Lower leg skin (tissue), 4 donors: ENCODE measurements around the gene SYT8. TPM values are rescaled to one million over a fixed set of nuclear protein-coding genes. Genes with fewer than 3 reads are reported as not detected.

Experiments
- DNase-seq, 2 donors: peaks; one replicate each; pipeline ENCODE4 v3.0.0-alpha.2; 2019; ENCODE audit warnings: low spot score in 2 of 2
- H3K4me3 ChIP-seq: fragments of 200-600 bp; sonication (generic); 2 replicates; pipeline ENCODE4 v1.5.1; 2017; ENCODE audit warnings: mild to moderate bottlenecking, low read depth; ENCODE audit not compliant: poor library complexity, severe bottlenecking
- POLR2A ChIP-seq, 2 donors: fragments of 450-650 bp; IDR thresholded peaks; one replicate each; pipeline ENCODE4 v1.6.1; 2016 to 2017; ENCODE audit warnings: antibody characterized with exemption in 2 of 2, mild to moderate bottlenecking in 1 of 2, moderate library complexity in 1 of 2
- WGBS, 2 donors: methylation state at CpG; one replicate each; pipeline ENCODE4 v1.1.5; 2018; 5-methylcytosine and 5-hydroxymethylcytosine counted together
- intact Hi-C: fragments of 100-400 bp; cut with DNase I; formaldehyde crosslinking; loops from one replicate; pipeline ENCODE4 v1.15.0; 2023; ENCODE audit warnings: low total_unique reads
- total RNA-seq, 4 donors: library from RNA; depleted of rRNA; stranded (reverse); fragments of >200 nt; gene quantifications; one replicate each; pipeline ENCODE4 v1.1.0, GENCODE V29; 2016
- TF ChIP-seq, protein P1 (sequence below), 3 donors: fragments of 450-650 bp; IDR thresholded peaks; one replicate each; pipeline ENCODE4 v1.5.1; 2016; ENCODE audit warnings: antibody characterized with exemption in 3 of 3, mild to moderate bottlenecking in 3 of 3, moderate library complexity in 2 of 3

SYT8 gene
- total RNA-seq, 4 donors from 2014 or later: 74.1 to 177 (median 106) TPM

DNA sequence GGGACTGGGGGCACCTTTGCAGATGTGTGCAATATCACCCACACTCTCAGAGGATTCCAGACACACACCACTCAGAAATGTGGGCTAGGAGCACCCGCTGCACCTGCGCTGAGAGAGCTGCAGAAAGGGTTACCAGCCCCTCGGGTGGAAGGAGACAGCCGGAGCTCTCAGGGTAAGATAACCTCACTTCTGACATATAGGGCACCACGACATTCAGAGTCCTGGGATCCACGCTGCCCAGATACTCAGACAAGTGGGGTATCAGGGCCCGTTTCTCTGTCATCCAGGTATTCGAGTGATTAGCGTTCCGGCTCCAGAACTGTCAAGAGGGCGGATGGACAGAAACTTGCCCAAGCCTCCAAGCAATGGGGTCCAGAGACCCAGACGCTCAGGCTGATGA, 6.2 kb upstream of the SYT8 start:
- intact Hi-C loops: no loop called here
- 62 to 79% methylated on average over 11 to 12 of the region's 12 CpGs for WGBS, 2 donors
- peak in 1 of 2 donors; percentile 84 for DNase-seq
- no peak overlapping the region for H3K4me3 ChIP-seq
- TF ChIP-seq POLR2A (IDR thresholded peaks at IDR 0.05): no peak
- TF ChIP-seq, protein P1, sequence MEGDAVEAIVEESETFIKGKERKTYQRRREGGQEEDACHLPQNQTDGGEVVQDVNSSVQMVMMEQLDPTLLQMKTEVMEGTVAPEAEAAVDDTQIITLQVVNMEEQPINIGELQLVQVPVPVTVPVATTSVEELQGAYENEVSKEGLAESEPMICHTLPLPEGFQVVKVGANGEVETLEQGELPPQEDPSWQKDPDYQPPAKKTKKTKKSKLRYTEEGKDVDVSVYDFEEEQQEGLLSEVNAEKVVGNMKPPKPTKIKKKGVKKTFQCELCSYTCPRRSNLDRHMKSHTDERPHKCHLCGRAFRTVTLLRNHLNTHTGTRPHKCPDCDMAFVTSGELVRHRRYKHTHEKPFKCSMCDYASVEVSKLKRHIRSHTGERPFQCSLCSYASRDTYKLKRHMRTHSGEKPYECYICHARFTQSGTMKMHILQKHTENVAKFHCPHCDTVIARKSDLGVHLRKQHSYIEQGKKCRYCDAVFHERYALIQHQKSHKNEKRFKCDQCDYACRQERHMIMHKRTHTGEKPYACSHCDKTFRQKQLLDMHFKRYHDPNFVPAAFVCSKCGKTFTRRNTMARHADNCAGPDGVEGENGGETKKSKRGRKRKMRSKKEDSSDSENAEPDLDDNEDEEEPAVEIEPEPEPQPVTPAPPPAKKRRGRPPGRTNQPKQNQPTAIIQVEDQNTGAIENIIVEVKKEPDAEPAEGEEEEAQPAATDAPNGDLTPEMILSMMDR (IDR thresholded peaks at IDR 0.05): no peak

DNA sequence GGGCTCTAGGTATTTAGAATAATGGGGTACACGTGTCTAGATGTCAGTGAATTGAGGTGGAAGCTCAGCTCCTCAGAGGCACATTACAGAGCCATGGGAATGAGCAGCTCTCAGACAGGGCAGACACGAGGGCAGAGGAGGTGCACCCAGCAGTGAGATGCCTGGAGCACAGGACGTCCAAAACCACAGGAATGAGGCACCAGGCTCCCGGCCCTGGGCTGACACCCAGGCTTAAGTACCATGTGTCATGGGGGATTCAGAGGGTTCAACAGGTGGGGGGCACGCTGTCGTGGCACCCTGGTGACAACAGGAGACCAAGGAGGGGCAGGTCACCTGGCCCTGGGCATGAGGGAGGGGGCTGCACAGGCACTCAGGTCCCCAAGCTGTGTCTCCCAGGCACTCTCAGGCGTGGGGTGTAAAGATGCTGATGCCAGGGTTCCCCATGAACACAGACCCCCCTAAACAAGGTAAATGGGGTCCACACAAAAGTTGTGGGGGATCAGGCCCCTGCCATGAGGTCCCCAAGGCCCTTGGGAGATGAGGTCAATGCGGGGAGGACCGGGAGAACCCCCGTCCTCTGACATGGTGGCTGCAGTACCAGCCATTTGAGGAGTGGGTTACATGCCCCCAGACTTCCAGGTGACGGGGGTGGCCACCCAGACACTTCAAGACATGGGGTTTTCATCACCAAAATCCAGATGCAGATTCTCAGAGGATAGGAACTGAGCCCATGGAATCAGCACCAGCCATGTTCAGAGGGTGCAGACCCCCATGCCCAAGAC, 5.6 kb upstream of the SYT8 start:
- TF ChIP-seq, protein P1 (IDR thresholded peaks at IDR 0.05): no peak
- TF ChIP-seq POLR2A (IDR thresholded peaks at IDR 0.05): no peak
- 63 to 71% methylated on average over 9 to 11 of the region's 11 CpGs for WGBS, 2 donors
- DNase-seq: peak in 1 of 2 donors; percentile 83
- H3K4me3 ChIP-seq: no peak overlapping the region
- intact Hi-C loops: no loop called here

DNA sequence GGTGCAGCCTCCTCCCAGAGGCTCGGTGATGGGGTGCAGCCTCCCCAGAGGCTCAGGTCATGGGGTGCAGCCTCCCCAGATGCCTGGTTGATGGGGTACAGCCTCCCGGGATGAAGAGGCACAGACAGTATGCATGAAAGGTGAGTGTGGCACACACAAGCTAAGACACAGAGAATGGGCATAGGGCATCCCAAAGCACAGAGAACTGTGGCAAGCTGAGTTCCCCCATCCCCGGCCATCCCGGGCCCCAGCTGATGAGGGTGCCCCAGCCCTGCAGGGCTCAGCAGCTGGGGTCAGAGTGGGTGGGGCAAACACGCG, 4.8 kb upstream of the SYT8 start:
- 48 to 56% methylated on average over 5 to 6 of the region's 6 CpGs for WGBS, 2 donors
- TF ChIP-seq, protein P1 (IDR thresholded peaks at IDR 0.05): no peak
- no peak for TF ChIP-seq POLR2A (IDR thresholded peaks at IDR 0.05)
- H3K4me3 ChIP-seq: no peak overlapping the region
- no peak for DNase-seq
- intact Hi-C loops: loop anchor here (5.0 kb wide), 1 partner anchor 138 kb away; no protein-coding TSS in a partner anchor

DNA sequence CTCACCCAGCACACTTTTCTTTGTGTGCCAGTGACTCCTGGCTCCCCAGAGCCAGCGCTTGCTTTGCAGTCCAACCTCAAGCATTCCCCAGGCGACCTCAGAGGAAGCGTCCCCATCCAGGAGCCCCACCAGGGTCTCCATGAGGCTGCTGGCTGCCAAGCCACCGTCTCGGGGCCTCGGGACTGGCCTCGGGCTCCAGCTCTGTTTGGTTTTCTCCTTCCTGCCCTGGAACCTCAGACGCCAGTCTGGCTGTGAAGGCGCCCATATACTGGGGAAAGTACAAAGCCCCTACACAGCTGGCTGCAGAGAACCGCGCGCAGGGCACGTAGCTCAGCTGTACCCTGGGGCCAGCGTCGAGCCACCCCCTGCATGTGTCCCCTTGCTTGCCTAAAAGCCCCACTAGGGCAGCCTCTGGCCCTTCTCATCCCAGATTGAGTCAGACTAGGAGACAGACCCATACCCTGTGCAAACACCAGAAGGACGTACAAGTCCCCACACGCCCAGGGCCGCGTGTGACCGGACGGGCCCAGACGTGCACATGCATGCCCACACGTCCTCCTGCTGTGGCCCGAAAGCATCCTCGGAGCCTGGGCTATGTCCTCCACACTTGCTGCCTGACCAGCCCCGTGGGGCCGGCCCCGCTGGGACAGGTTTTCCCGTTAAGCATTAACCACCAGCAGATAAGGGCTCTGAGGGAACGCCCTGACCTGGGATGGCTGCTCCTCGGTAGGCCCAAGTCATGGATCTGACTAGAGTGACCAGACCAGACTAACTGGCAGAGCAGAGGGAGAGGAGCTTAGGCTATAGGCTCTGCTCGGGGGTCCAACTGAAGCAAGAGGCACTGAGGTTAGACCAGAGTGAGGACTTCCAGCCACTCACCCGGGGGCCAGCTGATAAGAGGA, 4.2 kb upstream of the SYT8 start:
- intact Hi-C loops: loop anchor here (5.0 kb wide), 1 partner anchor 138 kb away; no protein-coding TSS in a partner anchor
- peak in 1 of 2 donors; percentile 74 for DNase-seq

DNA sequence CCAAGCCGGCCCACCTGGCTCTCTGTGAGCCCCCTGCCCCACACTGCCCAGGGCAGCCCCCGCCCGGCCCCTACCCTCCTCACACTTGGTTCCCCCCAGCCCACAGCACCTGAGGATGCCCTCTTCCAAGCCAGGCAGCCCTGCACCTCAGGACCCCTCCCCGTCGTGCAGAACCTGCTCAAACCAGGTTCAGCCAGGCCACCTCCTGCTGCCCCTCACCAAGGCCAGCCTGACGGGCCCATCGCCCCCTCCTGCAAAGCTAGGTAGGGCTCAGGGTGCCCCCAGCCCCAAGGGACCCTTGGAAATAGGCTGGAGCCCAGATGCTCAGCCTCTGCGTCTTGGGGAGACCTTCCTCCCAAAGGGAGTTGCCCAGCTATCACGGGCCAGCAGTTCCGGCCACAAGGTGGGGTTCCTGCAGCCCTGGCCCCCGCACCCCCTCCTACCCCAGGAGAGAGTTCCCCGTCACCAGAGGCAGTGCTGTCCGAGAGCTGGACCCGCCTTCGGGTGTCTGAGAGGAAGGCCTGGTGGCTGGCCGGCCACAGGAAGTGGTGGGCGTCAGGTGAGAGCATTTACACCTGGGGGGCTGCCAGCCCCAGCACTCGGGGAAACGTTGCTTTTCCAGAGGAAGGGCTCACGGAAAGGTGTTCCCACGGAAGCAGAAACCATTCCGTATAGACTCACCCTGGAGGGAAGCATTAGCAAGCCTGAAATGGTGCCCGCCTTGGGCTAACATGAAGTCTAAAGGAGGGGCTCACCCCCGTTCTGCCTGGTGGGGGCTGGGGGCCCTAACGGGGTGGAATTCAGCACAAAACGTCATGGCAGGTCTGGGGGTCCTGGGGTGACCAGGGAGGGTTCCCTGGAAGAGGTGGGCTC, 3.2 kb upstream of the SYT8 start:
- DNase-seq: no peak
- TF ChIP-seq, protein P1 (IDR thresholded peaks at IDR 0.05): no peak
- TF ChIP-seq POLR2A (IDR thresholded peaks at IDR 0.05): no peak
- H3K4me3 ChIP-seq: no peak overlapping the region

More for the DNA sequence above, 4.2 kb upstream of the SYT8 start:
- 54 to 59% methylated on average over 25 to 32 of the region's 33 CpGs for WGBS, 2 donors
- no peak for TF ChIP-seq POLR2A (IDR thresholded peaks at IDR 0.05)
- TF ChIP-seq, protein P1 (IDR thresholded peaks at IDR 0.05): no peak
- H3K4me3 ChIP-seq: no peak overlapping the region

More for the DNA sequence above, 3.2 kb upstream of the SYT8 start:
- intact Hi-C loops: loop anchor here (5.0 kb wide), 1 partner anchor 139 kb away; no protein-coding TSS in a partner anchor
- WGBS, 2 donors: 67 to 71% methylated on average over 26 of the region's 26 CpGs
